Activated CD8-positive, alpha-beta memory T cell treated with anti-CD3 and anti-CD28 coated beads, Interleukin-2, amount 50 U/mL, for 4 hours (primary cell): Measurements from ENCODE around the gene DHRS7B.

ENCODE experiments used
- DNase-seq: peaks from one replicate; pipeline ENCODE4 v3.0.0-alpha.2; 2020

Gene DHRS7B

GRCh38 chr17:21160401-21160800, 33.6 kb downstream of the DHRS7B start:
- no peak for DNase-seq

GRCh38 chr17:21161498-21162393, 35.0 kb downstream of the DHRS7B start:
- no peak for DNase-seq

- DNase-seq, result no peak
These were observed 35.6 kb downstream of the DHRS7B start for GRCh38 chr17:21162394-21162775.

DNA sequence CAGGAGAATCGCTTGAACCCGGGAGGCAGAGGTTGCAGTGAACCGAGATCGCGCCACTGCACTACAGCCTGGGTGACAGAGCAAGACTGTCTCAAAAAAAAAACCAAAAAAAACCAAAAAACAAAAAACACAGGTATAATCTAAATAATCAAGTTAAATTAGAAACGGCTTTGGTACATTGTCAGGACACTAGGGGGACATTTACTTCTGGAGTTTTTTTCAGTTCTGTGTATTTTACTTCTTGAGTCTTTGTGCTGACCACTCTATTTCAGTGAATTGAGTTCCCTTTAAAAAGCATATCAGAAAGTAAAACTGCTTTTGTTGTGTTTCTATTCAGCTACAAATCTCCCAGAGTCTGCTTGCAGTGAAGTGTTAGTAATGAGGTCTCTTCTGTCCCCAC, 36.3 kb downstream of the DHRS7B start:
- no peak for DNase-seq

DNA sequence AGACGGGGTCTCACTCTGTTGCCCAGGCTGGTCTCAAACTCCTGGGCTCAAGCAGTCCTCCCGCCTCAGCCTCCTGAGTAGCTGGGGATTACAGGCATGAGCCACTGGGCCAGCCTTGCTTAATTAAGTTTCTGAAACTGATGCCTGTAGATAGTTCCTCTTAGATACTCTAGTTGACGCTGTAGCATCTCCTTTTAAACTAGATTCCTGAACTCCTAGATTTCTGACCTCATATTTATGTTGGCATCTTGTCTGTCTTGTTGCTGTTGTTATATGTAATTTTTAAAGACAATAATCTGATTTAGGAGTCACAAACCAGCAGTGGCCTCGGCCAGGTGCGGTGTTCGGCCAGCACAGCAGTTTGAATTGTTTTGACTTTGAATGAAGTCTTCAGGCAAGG, 37.5 kb downstream of the DHRS7B start:
- DNase-seq, result no peak

- no peak for DNase-seq
These were observed 37.9 kb downstream of the DHRS7B start for GRCh38 chr17:21164620-21165019.

GRCh38 chr17:21165922-21166594, 39.3 kb downstream of the DHRS7B start:
- DNase-seq, result no peak

GRCh38 chr17:21166595-21167210, 39.9 kb downstream of the DHRS7B start:
- no peak for DNase-seq

- DNase-seq, result no peak
These were observed 40.5 kb downstream of the DHRS7B start for GRCh38 chr17:21167303-21167702.

DNA sequence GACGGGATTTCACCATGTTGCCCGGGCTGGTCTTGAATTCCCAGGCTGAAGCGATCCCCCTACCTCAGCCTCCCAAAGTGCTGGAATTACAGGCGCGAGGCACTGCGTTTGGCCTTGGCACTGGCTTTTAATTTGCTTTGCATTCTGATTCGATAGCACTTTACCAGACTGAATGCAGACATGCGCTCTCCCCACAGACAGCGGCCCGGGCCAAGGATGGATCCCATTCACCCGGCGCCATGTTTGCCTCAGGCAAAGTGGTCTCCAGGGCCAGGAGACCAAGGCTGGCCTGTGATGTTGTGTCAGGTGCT, 41.7 kb downstream of the DHRS7B start:
- DNase-seq, result no peak

DNA sequence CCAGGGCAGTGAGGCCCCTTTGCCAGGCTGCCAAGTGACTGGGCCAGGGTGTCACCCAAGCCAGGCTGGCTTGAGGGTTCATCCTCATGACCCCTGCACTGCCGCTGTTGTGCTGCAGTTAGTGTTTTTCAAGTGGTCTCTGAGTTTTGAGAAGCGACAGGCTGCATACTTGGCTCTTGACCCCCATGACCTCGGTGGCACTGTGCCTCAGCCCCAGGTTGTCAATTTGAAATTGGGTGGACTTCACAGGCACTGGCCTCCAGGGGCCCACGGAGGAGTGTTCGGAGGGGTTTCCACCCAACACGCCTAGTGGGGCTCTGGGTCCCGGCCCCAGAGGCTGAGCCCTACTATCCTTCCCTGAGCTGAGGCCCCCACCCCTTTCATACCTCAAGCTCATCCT, 42.7 kb downstream of the DHRS7B start:
- no peak for DNase-seq

DNA sequence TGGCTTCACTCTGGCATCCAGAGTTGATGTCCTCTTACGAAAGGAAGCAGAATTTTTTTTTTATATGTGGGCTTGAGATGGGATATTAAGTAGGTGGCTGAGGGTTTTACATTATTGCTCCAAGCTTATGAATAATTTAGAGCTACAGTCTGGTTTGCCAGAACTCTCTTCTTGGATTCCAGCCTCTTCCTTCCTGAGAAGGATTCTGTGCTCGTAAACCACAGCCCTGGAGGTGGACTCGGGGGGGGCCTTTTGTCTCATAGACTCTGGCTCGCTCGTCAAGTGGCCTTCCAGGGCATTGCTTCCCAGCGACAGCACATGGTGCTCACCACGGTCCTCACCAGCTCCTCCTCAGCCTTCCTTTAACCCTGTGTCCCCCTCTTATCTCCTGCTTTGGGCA, 44.0 kb downstream of the DHRS7B start:
- no peak for DNase-seq

- DNase-seq, result no peak
These were observed 44.7 kb downstream of the DHRS7B start for GRCh38 chr17:21171309-21171922.

- no peak for DNase-seq
These were observed 45.3 kb downstream of the DHRS7B start for GRCh38 chr17:21171970-21172510.

DNA sequence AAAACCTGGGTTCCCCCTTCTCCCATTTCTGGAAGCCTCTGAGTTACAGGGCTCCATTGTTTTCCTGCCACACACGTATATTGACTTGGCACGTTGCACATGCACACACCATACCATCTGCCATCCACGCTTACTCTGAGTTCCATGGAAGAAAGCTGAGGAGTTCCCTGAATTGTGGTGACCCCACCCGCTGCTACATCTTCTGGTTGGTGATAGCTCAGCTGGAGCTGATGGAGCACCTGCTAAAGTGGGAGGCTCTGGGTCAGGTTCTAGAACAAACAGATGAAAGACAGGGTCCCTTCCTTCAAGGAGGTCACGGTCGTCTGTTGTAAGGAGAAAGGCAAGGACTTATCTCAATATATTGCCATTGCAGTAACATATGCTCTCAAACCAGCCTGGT, 46.1 kb downstream of the DHRS7B start:
- no peak for DNase-seq

DNA sequence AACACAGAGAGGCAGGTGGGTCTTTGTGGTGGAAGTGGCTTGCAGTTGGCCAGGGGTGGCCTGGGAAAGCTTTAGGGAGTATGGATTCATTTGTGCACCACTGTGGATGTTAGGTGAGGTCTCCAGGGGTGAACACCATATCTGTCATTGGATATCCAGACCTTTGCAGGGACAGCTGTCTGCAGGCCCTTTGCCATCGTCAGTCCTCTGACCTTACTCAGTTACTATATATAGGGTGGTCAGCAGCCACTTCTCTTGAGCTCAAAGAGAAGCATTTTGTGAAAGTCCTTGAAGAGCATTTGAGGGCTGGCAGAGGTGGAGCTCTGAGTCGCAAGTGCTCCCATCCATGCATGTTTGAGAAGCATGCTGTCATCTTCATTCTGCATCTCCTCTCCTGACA, 46.8 kb downstream of the DHRS7B start:
- no peak for DNase-seq

DNA sequence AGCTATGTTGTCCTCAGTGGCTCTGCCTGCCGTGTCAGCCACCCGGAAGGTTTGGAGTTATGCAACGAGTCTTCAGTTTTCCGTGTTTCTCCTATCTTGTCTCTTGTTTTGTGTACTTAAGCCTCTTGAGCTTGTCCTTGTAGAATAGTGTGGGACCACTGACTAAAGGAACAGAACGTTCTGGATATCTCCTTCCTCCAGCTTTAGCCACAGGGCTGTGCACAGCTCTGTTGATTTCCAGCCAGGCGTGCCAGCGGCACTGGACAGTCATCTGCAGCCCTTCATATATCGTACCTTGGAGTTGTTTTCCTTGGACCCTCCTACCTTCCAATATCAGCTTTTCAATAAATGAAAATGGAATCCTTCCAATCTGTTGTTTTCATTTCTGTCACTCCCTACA, 47.4 kb downstream of the DHRS7B start:
- DNase-seq, result no peak

DNA sequence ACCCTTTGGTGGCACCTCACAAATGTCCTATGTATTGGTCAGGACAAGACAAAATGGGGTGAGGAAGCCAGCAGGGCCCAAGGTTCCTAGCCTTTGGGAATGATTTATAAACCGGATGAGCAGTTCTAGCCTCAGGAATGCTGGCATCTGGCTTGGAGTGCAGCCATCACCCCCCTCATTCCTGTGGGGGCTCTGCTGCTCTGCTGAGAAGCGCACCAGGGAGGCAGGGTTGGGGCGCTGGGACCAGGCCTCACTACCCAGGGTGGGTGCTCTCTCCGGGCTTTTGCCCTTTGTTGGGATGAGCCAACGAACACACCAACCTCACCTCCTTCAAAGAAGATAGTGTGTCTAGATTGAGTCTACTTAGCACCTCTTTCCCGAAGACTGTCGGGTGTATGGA, 47.9 kb downstream of the DHRS7B start:
- no peak for DNase-seq

DNA sequence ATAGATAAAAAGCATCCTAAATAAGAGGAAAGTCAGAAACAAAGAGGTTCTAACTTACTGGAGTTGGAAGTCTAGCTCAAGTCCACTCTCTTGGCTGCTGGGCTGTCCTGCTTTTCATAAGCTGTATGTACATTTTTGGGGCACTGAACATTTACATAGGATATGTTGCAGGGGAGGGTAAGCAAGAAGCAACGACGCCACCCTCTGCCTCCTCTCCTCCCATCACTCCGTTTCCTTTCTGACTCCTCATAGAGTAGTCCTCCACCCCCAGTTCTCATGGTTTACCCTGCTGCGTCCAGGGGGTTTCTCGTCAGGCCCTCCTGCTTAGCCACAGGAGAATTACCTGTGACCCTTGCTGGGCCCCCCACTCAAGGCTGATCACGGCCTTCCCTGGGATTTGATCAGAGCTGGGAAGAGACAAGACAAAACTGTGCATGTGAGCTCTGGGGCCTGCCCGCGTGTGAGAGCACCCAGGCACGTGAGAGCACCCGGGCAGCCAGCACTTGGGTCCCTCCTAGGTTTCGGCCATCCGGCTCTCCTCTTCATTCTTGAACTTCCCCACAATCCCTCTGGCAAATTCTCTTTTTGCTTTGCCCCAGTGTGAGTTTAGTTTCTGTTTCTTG, 50.1 kb downstream of the DHRS7B start:
- DNase-seq, result no peak

- no peak for DNase-seq
These were observed 50.6 kb downstream of the DHRS7B start for GRCh38 chr17:21177401-21177800.

- no peak for DNase-seq
These were observed 51.3 kb downstream of the DHRS7B start for GRCh38 chr17:21177854-21178600.

DNA sequence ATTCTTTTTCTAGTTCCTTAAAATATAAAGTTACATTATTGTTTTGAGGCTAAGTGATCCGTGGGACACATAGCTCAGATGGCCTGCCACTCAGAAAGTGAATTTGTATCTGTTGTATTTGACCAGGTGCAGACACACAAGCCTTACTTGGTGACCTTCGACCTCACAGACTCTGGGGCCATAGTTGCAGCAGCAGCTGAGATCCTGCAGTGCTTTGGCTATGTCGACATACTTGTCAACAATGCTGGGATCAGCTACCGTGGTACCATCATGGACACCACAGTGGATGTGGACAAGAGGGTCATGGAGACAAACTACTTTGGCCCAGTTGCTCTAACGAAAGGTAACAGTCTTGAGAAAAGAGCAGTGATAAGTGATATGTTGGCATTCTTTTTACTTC, 56.7 kb downstream of the DHRS7B start:
- DNase-seq, result no peak
